GM12864 (cell line): ENCODE results near the gene HDAC10.

ENCODE experiments used
- DNase-seq: peaks from one replicate; pipeline ENCODE4 v3.0.0-alpha.2; 2011; ENCODE audit warnings: low read depth
- H3K4me3 ChIP-seq: 2 replicates; pipeline ENCODE4 v1.5.1; 2011; ENCODE audit warnings: mild to moderate bottlenecking, low read depth, low read length, control low read depth
- CTCF ChIP-seq: IDR thresholded peaks from 2 replicates; pipeline ENCODE4 v1.5.1; 2011; ENCODE audit warnings: low read depth, mild to moderate bottlenecking, moderate library complexity, low read length, control low read depth, inconsistent platforms; ENCODE audit errors: missing control alignments

Gene HDAC10

GRCh38 chr22:50197856-50198623, 53.0 kb downstream of the HDAC10 start:
- H3K4me3 ChIP-seq, result no peak overlapping the region
- no peak for TF ChIP-seq CTCF
- DNase-seq, result no peak

GRCh38 chr22:50197000-50197800, 53.9 kb downstream of the HDAC10 start:
- no peak overlapping the region for H3K4me3 ChIP-seq
- no peak for DNase-seq
- no peak for TF ChIP-seq CTCF

GRCh38 chr22:50196256-50196655, 54.8 kb downstream of the HDAC10 start:
- no peak for DNase-seq
- TF ChIP-seq CTCF, result no peak
- no peak overlapping the region for H3K4me3 ChIP-seq
